ENCODE measurements around the gene GAD2.

DNA sequence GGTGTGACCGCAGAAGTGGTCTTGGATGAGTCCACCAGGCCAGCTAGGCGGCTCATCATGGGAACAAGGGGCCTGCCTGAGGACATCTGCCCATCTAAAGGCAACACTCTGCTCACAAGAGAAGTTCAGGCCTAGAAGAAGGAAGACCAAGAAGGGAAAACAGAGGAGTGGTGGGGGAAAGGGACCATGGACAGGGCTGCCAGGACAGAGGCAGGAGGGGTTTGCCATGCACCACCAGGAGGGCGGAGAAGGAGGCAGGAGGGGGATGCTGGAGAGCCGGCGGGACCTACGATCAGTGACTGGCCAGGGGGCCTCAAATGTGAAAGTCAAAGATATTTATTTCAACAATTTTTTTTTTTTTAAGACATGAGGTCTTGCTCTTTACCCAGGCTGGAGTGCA, 33.1 kb downstream of the GAD2 start:
- TF ChIP-seq, protein P1, sequence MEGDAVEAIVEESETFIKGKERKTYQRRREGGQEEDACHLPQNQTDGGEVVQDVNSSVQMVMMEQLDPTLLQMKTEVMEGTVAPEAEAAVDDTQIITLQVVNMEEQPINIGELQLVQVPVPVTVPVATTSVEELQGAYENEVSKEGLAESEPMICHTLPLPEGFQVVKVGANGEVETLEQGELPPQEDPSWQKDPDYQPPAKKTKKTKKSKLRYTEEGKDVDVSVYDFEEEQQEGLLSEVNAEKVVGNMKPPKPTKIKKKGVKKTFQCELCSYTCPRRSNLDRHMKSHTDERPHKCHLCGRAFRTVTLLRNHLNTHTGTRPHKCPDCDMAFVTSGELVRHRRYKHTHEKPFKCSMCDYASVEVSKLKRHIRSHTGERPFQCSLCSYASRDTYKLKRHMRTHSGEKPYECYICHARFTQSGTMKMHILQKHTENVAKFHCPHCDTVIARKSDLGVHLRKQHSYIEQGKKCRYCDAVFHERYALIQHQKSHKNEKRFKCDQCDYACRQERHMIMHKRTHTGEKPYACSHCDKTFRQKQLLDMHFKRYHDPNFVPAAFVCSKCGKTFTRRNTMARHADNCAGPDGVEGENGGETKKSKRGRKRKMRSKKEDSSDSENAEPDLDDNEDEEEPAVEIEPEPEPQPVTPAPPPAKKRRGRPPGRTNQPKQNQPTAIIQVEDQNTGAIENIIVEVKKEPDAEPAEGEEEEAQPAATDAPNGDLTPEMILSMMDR (IDR thresholded peaks at IDR 0.05): no peak
- TF ChIP-seq EZH2 (IDR thresholded peaks at IDR 0.05): no peak
